H9 (cell line): ENCODE data around the gene POGLUT2. TPM values are rescaled to one million over a fixed set of nuclear protein-coding genes. Genes with fewer than 3 reads are reported as not detected.

ENCODE experiments used
- DNase-seq: peaks from one replicate; pipeline ENCODE4 v3.0.0-alpha.2; 2017
- H2AFZ ChIP-seq: one replicate; pipeline ENCODE4 v1.6.1; 2013; ENCODE audit warnings: mild to moderate bottlenecking, low read length, control low read depth, moderate library complexity
- H2AK5ac ChIP-seq: 2 replicates; pipeline ENCODE4 v1.6.1; 2013; ENCODE audit warnings: low read length, control low read depth, mixed read lengths; ENCODE audit not compliant: insufficient read length
- H2BK120ac ChIP-seq: one replicate; pipeline ENCODE4 v1.6.1; 2013; ENCODE audit warnings: low read depth, mild to moderate bottlenecking, low read length, control low read depth, inconsistent platforms; ENCODE audit not compliant: poor library complexity, severe bottlenecking
- H2BK12ac ChIP-seq: 2 replicates; pipeline ENCODE4 v1.6.1; 2013; ENCODE audit warnings: low read length, control low read depth, mixed read lengths, low read depth; ENCODE audit not compliant: insufficient read length
- H2BK15ac ChIP-seq: 2 replicates; pipeline ENCODE4 v1.6.1; 2013; ENCODE audit warnings: low read depth, low read length, control low read depth
- H2BK20ac ChIP-seq: one replicate; pipeline ENCODE4 v1.6.1; 2013; ENCODE audit warnings: low read depth, mild to moderate bottlenecking, low read length, control low read depth, inconsistent platforms; ENCODE audit not compliant: poor library complexity, severe bottlenecking
- H2BK5ac ChIP-seq: 2 replicates; pipeline ENCODE4 v1.6.1; 2013; ENCODE audit warnings: low read length, control low read depth, mixed read lengths; ENCODE audit not compliant: insufficient read length
- H3K14ac ChIP-seq: 2 replicates; pipeline ENCODE4 v1.6.1; 2013; ENCODE audit warnings: low read length, control low read depth; ENCODE audit not compliant: insufficient read depth
- H3K18ac ChIP-seq: 2 replicates; pipeline ENCODE4 v1.6.1; 2013; ENCODE audit warnings: low read depth, mild to moderate bottlenecking, mixed read lengths, low read length, control low read depth; ENCODE audit not compliant: insufficient read length
- H3K23ac ChIP-seq: 2 replicates; pipeline ENCODE4 v1.6.1; 2013; ENCODE audit warnings: low read length, control low read depth, mixed read lengths, low read depth; ENCODE audit not compliant: insufficient read length
- H3K23me2 ChIP-seq: 2 replicates; pipeline ENCODE4 v1.6.1; 2013; ENCODE audit warnings: low read depth, mild to moderate bottlenecking, mixed read lengths, low read length, control low read depth; ENCODE audit not compliant: insufficient read length, poor library complexity, severe bottlenecking
- H3K27ac ChIP-seq: 2 replicates; pipeline ENCODE4 v1.5.1; 2013; ENCODE audit warnings: low read length, control low read depth, mixed read lengths, low read depth; ENCODE audit not compliant: insufficient read length
- H3K27me3 ChIP-seq: 2 replicates; pipeline ENCODE4 v1.6.1; 2013; ENCODE audit warnings: low read length, control low read depth, inconsistent platforms; ENCODE audit not compliant: insufficient read depth
- H3K4ac ChIP-seq: 2 replicates; pipeline ENCODE4 v1.6.1; 2013; ENCODE audit warnings: low read depth, mild to moderate bottlenecking, control low read depth, inconsistent platforms, low read length, moderate library complexity
- H3K4me1 ChIP-seq: 2 replicates; pipeline ENCODE4 v1.6.1; 2013; ENCODE audit warnings: low read length, control low read depth, inconsistent platforms; ENCODE audit not compliant: insufficient read depth
- H3K4me2 ChIP-seq: 2 replicates; pipeline ENCODE4 v1.6.1; 2013; ENCODE audit warnings: low read length, control low read depth, mixed read lengths; ENCODE audit not compliant: insufficient read length, insufficient read depth
- H3K56ac ChIP-seq: 2 replicates; pipeline ENCODE4 v1.6.1; 2013; ENCODE audit warnings: low read depth, mild to moderate bottlenecking, mixed read lengths, low read length, control low read depth; ENCODE audit not compliant: insufficient read length
- H3K79me1 ChIP-seq: 2 replicates; pipeline ENCODE4 v1.6.1; 2013; ENCODE audit warnings: low read depth, mild to moderate bottlenecking, moderate library complexity, low read length, control low read depth, inconsistent platforms; ENCODE audit not compliant: insufficient read depth, poor library complexity, severe bottlenecking
- H3K79me2 ChIP-seq: 2 replicates; pipeline ENCODE4 v1.6.1; 2013; ENCODE audit warnings: low read length, control low read depth, inconsistent platforms; ENCODE audit not compliant: insufficient read depth
- H3K9ac ChIP-seq: 2 replicates; pipeline ENCODE4 v1.6.1; 2013; ENCODE audit warnings: low read length, control low read depth, mixed read lengths; ENCODE audit not compliant: insufficient read length; ENCODE audit errors: extremely low read depth
- H3K9me3 ChIP-seq: one replicate; pipeline ENCODE4 v1.6.1; 2013; ENCODE audit warnings: low read depth, low read length, inconsistent platforms; ENCODE audit not compliant: control insufficient read depth
- H3T11ph ChIP-seq: one replicate; pipeline ENCODE4 v1.6.1; 2013; ENCODE audit warnings: mild to moderate bottlenecking, low read length, control low read depth, inconsistent platforms
- H4K20me1 ChIP-seq: one replicate; pipeline ENCODE4 v1.6.1; 2013; ENCODE audit not compliant: control insufficient read depth, insufficient read length, insufficient read depth
- H4K5ac ChIP-seq: 2 replicates; pipeline ENCODE4 v1.6.1; 2013; ENCODE audit warnings: low read depth, mild to moderate bottlenecking, mixed read lengths, low read length, control low read depth; ENCODE audit not compliant: insufficient read length
- H4K8ac ChIP-seq: replicated peaks from 2 replicates; pipeline ENCODE4 v1.6.1; 2013; ENCODE audit warnings: low read length, control low read depth, mixed read lengths, low read depth; ENCODE audit not compliant: insufficient read length
- H4K91ac ChIP-seq: 2 replicates; pipeline ENCODE4 v1.6.1; 2013; ENCODE audit warnings: low read depth, mild to moderate bottlenecking, moderate library complexity, mixed read lengths, low read length, control low read depth; ENCODE audit not compliant: insufficient read length
- H3K27ac Mint-ChIP-seq, 3 experiments: 2 replicates in 2 of 3; 3 replicates in 1 of 3; pipeline ENCODE4 v1.8.0; 2020 to 2021; ENCODE audit warnings: mixed read lengths in 3 of 3, mild to moderate bottlenecking in 1 of 3, moderate library complexity in 1 of 3
- H3K27me3 Mint-ChIP-seq: 2 replicates; pipeline ENCODE4 v1.8.0; 2021; ENCODE audit warnings: low read depth, mild to moderate bottlenecking, moderate library complexity, mixed read lengths
- H3K36me3 Mint-ChIP-seq, 3 experiments: 2 replicates in 2 of 3; 3 replicates in 1 of 3; pipeline ENCODE4 v1.8.0; 2020 to 2021; ENCODE audit warnings: low read depth in 3 of 3, mixed read lengths in 3 of 3; ENCODE audit not compliant: insufficient read depth in 1 of 3
- H3K4me1 Mint-ChIP-seq, 2 experiments: 2 replicates each; pipeline ENCODE4 v1.8.0; 2020; ENCODE audit warnings: mixed read lengths in 2 of 2
- H3K4me3 Mint-ChIP-seq, 2 experiments: 2 replicates in 1 of 2; 3 replicates in 1 of 2; pipeline ENCODE4 v1.8.0; 2020 to 2021; ENCODE audit warnings: mild to moderate bottlenecking in 2 of 2, mixed read lengths in 2 of 2, moderate library complexity in 1 of 2
- H3K9me3 Mint-ChIP-seq, 2 experiments: 2 replicates in 1 of 2; 3 replicates in 1 of 2; pipeline ENCODE4 v1.8.0; 2020; ENCODE audit warnings: mild to moderate bottlenecking in 2 of 2, mixed read lengths in 2 of 2, moderate library complexity in 1 of 2
- CTCF ChIP-seq: fragments of 200-600 bp; sonication (generic); conservative IDR thresholded peaks from 3 replicates; pipeline ENCODE4 v1.8.0; 2021; ENCODE audit warnings: antibody characterized with exemption, mild to moderate bottlenecking
- WGBS: extraction: QIAGEN DNeasy Blood & Tissue Kit; methylation state at CpG from one replicate; pipeline ENCODE4 v1.1.7; 2013; ENCODE audit warnings: missing lambda C conversion rate, low lambda C conversion rate, mixed read lengths; ENCODE audit not compliant: insufficient read length; ENCODE audit errors: extremely low coverage; 5-methylcytosine and 5-hydroxymethylcytosine counted together
- total RNA-seq: library from RNA; stranded (reverse); gene quantifications from 2 replicates; pipeline ENCODE4 v1.2.1, GENCODE V29; 2021

Gene POGLUT2
- total RNA-seq, 1 experiment from 2014 or later, result 23.5 TPM

GRCh38 chr13:102770435-102770834 is 28.3 kb downstream of the POGLUT2 start:
- H2AK5ac ChIP-seq, result no peak overlapping the region
- H3K23me2 ChIP-seq, result peaks cover 5% of the 10 kb centered on the region
- H3K79me1 ChIP-seq, result no peaks in the 10 kb centered on the region
- H2BK120ac ChIP-seq, result no peak overlapping the region
- peaks cover 10 to 14% of the 10 kb centered on the region in 2 experiments for H3K4me1 Mint-ChIP-seq
- H3K27me3 ChIP-seq, result no peaks in the 10 kb centered on the region; the same call in 1 of the 2 replicates
- H3K4me1 ChIP-seq, result peaks cover 2% of the 10 kb centered on the region; the same call in 1 of the 2 replicates
- peaks cover 0 to 10% (median 6%) of the 10 kb centered on the region in 3 experiments; a peak in 4 of 7 replicates for H3K36me3 Mint-ChIP-seq
- H2BK15ac ChIP-seq, result no peak overlapping the region
- no peak overlapping the region for H2BK5ac ChIP-seq
- H3K14ac ChIP-seq, result no peak overlapping the region
- no peak overlapping the region for H3K18ac ChIP-seq
- no peak for DNase-seq
- no peaks in the 10 kb centered on the region for H3K9me3 ChIP-seq
- H3K4me2 ChIP-seq, result no peak overlapping the region
- H4K91ac ChIP-seq, result no peak overlapping the region
- no peak overlapping the region for H2AFZ ChIP-seq
- no peak overlapping the region for H3K9ac ChIP-seq
- H3K56ac ChIP-seq, result no peak overlapping the region
- H4K5ac ChIP-seq, result no peak overlapping the region
- no peaks in the 10 kb centered on the region for H3K79me2 ChIP-seq
- no peak overlapping the region for H3K27ac ChIP-seq
- no peaks in the 10 kb centered on the region for H4K20me1 ChIP-seq
- H3K4me3 Mint-ChIP-seq, result no peak overlapping the region
- peaks cover 9% of the 10 kb centered on the region for H3K27me3 Mint-ChIP-seq
- no peak for TF ChIP-seq CTCF
- H3K23ac ChIP-seq, result no peak overlapping the region
- no peak overlapping the region for H3K27ac Mint-ChIP-seq
- no CpG with 5 or more reads among the region's 2 CpGs for WGBS
- H3K4ac ChIP-seq, result no peak overlapping the region
- no peak overlapping the region for H2BK12ac ChIP-seq
- H3K9me3 Mint-ChIP-seq, result peaks cover 0 to 2% of the 10 kb centered on the region in 2 experiments; a peak in 1 of 5 replicates
- H2BK20ac ChIP-seq, result no peak overlapping the region
- no peak overlapping the region for H4K8ac ChIP-seq
- no peak overlapping the region for H3T11ph ChIP-seq
